A204.1 (cell line): ENCODE measurements around the gene VSIG10.

ENCODE experiments used
- FAIRE-seq: peaks from 2 replicates; lab custom pipeline; 2012; peaks lifted over from hg19 to GRCh38; lab: Jason Lieb, UNC

The VSIG10 gene

DNA sequence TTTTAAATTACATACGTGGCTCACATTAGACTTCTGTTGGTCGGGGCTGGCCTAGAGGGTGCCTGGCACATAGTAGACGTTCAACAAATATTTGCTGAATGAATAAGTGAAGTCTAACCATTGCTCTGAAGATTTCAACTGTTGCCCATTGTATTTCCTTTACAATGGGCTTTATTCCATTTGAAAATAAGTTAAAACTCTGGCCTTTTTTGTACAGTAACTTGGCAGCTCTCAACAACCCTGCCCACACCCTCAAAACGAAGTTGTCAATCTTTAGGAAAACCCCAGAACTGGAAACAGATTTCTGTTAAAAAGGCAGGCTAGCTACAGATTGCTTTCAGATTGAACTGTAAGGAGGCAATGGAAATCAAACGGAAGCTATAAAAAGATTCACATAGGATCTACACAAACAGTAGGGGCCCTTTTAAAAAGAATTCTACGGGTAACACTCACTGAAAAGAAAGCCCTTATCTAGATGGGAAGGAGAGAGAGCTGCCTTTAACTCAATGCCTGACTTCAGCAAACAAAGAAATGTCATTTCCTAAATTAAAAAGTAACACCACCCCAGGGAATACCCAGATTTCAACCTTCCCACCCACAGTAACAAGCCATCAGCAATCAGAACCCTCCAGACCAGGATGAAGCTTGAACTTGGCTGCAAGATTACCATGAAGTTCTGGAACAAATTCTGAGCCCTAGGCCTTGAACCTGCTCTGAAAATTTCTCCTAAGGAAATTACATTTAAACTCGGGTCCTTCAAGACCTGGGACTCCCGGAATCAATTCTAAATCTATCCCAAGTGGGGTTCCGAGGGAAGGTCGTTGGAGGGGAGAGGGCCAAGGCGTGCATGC lies 44.2 kb downstream of the VSIG10 start:
- no peak for FAIRE-seq

- FAIRE-seq: no peak
These were observed 44.9 kb downstream of the VSIG10 start for GRCh38 chr12:118058881-118059280.

DNA sequence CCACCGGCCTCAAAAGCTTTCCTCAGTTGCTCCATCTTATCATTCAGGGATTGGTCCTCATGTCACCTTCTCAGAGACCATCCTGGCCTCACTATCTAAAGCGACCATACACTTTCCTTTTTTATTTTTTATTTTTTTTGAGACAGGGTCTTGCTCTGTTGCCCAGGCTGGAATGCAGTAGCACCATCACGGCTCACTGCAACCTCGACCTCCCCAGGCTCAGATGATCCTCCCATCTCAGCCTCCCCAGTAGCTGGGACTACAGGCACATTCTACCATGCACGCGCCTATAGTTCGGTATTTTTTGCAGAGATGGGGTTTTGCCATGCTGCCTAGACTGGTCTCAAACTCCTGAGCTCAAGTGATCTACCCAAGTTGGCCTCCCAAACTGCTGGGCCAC lies 45.6 kb downstream of the VSIG10 start:
- FAIRE-seq: no peak

DNA sequence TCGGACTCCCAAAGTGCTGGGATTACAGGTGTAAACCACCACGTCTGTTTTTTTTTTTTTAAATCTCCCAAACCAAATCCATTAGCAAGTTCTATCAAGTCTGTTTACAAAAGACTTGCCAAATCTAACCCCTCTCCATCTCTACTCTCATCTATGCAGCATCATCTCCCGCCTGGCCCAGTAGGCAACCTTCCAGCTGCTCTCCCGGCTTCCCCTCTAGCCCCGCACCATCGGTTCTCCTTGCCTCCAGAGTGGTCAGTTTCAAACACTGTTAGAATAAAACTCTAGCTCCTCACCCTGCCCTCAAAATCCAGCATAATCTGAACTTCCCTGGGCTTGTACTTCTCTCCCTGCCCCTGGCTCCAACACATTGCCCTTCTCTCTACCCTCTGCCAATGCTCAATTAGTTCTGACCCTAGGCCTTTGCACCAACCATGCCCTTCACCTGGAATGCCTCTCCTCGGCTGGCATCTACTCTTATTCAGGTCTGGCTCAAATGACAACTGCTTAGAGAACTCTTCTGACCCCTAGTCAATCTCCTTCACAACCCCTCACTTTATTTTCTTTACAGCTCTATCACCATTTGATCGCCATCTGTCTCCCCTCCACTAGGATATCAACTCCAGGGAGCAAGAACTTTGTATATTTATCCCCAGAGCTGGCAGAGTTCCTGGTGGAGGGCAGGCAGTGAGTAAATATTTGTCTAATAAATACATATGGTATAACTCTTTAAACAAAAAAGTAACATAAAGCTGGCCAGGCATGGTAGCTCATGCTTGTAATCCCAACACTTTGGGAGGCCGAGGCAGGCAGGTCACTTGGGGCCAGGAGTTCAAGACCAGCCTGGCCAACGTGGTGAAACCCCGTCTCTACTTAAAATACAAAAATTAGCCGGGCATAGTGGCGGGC lies 47.7 kb downstream of the VSIG10 start:
- FAIRE-seq: no peak

GRCh38 chr12:118055144-118055557 lies 48.7 kb downstream of the VSIG10 start:
- FAIRE-seq: no peak

DNA sequence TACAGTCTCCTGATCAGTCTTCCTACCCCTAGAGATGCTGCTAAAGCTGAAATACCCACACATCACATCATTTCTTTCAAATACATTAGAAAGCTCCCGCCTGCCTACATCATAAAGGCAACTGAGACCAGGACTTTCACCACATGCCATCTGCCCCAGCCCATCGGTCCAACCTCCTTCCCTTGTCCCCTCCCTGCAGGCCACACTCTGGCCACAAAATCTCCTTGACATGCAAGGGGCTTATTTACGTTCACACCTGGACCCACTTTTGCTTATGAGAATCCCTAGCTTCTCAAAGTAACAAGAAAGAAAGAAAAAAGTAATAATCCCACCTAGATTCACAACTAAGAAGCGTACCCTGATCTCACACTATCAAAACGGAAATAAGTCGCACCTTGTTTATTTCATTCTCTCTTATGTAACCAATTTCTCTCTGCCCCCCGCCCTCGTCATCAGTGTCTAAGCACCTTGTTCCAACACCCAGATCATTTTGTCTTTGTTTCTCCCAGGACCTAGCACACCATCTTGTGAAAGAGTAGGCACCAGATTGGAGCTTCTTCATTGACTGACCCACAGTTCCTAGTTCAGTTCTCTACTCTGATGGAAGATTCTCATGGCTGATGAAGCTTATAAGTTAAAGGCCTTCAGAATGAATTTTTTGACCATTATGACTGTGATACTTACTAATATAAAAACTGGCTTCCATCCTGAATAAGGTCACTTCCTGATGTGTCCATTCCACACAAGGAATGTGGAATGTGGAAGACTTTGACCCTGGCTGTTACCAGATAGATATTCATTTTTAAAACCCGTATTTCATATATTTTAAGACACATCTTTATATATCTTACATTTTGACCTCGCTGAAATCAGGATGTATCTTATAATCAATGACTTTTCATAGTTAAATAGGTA lies 50.5 kb downstream of the VSIG10 start:
- FAIRE-seq: no peak

DNA sequence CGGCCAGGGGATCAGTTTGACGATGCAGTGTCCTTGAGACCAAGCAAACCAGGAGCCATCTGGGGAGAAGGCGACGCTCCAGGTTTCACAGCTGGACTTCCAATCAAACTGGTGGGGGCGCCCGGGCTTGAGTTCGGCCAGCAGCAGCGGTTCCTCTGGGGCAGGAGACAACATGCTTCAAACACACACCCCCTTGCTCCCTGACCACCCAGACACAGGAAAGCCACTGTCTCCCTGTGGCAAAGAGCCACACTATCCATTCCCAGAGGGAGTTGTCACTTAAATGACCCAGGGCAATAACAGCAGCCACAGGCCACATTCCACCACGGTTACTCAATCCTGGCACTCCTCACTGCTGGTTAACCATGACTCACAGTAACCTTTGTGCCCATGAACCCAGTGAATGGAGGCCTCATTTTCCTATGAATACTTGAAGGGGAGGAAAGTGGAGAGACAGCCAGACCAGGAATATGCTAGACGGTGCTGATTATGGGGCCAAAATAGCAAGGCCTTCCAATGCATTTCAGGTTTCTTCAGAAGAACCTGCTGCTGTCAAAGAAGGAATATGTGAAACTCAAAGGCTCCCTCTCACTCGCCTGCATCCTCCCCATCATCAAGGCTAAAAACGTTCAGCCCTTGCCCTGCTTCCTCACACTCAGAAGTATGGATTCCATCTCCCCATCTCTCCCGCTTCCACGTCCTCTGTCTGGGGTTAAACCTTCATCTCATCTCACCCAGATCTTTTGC lies 51.3 kb downstream of the VSIG10 start:
- FAIRE-seq: no peak

GRCh38 chr12:118050972-118051910 lies 52.6 kb downstream of the VSIG10 start:
- FAIRE-seq: no peak

DNA sequence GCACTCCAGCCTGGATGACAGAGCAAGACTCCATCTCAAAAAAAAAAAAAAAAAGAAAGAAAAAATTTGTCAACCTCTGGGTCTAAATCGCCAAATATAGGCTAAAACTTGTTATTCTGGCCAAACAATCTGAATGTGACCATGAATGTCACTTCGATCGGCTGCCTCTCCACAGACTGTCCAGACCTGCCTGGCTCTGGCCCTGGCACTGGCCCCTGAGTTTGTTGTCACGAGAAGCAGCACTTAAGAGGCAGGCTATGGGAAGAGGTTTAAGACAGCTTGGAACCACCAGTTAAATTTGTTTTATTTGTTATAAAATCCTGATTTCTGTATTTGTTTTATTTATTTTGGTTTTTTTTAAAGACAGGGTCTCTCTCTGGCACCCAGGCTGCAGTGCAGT lies 57.4 kb downstream of the VSIG10 start:
- no peak for FAIRE-seq

- no peak for FAIRE-seq
These were observed 59.2 kb downstream of the VSIG10 start for GRCh38 chr12:118044577-118044976.

GRCh38 chr12:118044075-118044474 lies 59.7 kb downstream of the VSIG10 start:
- FAIRE-seq: no peak

- FAIRE-seq: no peak
These were observed 61.7 kb downstream of the VSIG10 start for GRCh38 chr12:118042091-118042490.

- FAIRE-seq: no peak
These were observed 65.7 kb downstream of the VSIG10 start for GRCh38 chr12:118038137-118038536.

DNA sequence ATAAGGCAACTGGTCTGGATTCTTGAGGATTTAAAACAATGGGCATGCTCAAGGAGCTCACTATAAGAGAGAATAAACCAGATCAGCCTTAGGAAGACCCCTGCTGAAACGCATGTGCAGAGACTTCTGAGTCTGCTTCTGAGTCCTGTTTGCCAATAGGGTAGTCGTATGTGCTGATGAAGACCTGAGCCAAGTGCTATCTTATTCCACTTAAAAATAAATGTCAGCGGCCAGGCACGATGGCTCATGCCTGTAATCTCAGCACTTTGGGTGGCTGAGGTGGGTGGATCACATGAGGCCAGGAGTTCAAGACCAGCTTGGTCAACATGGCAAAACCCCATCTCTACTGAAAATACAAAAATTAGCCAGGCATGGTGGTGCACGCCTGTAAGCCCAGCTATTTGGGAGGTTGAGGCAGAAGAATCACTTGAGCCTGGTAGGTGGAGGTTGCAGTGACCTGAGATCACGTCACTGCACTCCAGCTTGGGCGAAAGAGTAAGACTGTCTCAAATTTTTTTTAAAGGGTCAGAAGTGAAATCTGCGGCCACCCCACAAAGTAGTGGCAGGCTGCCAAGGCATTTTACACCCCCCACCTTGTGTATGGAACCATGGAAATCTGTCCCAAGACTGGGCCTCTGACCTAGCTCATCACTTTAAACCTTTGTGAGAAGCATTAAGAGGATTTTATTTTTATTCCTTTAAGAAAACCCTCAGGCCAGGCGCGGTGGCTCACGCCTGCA lies 67.0 kb downstream of the VSIG10 start:
- FAIRE-seq: no peak

- no peak for FAIRE-seq
These were observed 68.4 kb downstream of the VSIG10 start for GRCh38 chr12:118035190-118036041.

DNA sequence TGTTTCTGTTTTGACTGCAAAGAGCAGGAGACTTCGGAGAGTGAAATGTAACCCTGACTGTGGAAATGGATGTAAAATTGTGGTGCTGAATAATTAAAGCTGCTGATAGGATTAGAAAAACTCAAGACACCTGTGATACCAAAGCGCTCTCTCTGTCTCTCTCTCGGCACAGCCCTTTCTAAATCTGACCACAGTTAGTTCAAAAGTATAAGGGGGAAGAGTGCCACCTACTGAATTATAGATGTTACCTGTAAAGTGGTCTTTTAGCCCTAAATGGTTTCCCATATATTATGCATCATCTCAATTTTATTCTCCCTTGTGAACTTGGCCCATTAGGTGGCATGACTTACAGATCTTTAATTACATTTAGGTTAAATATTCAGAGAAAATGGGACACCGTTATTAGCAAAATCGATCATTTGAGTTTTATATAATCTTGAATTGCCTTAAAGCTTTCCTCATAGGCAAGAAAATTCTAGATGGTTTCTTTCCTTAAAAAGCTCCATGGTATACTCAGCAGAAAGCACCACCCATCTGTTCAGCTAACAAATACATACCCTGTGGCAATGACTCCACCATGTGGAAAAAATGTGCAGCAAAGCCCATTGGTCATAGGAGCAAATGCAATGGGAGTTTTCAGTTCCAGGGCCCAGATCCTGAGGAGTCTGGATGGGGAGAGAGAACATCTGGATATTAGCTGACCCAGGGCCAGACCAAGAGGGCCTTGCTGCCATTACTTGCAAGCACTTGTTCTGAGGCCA lies 69.2 kb downstream of the VSIG10 start:
- FAIRE-seq: peak; percentile 23

DNA sequence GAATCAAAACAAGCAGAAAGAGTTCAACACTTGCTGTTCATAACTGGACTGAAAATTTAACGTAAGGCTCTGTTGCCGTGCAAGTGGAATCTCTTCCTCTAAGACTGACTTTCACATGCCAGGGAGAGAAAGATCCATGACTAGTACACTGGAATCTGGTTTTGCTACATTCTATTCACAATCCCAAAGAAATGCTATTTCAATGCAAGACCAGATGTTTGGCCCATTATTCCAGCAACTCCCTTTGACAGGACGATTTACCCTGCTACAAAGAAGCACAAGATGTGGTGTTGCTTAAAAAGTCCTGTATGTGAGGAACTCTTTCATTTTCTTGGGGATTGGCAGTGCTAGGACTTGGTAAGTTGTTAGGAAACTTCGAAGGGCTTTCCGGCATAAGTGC lies 69.9 kb downstream of the VSIG10 start:
- no peak for FAIRE-seq

- no peak for FAIRE-seq
These were observed 70.5 kb downstream of the VSIG10 start for GRCh38 chr12:118033323-118033722.
